ENCODE measurements around the gene YIF1A. TPM values are rescaled to one million over a fixed set of nuclear protein-coding genes. Genes with fewer than 3 reads are reported as not detected.

Gene YIF1A
- total RNA-seq, 1 experiment from 2014 or later, result 81.8 TPM

DNA sequence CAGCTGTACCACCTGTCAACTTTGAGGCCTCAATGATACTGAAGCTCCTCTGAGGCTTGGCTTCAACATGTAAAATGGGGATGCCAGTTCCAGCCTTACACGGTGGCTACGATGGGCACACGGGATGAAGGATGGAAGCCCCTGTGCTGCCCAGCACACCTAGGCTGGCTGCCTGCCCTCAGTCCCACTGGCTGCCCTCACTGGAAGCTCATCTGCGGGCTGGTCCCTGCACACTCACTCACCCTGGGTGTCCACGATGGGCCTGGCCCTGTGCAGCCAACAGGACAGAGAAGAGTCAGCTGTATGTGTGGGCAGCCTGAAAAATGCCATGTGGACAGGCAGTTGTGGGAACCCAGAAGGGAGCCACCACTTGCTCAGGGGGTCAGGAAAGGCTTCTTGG, 2.2 kb downstream of the YIF1A start:
- POLR2A ChIA-PET (ENCODE audit: unreplicated experiment), result interaction anchor here (0.7 kb wide), 1 partner anchor 17 kb away, joined by 3 read pairs; no protein-coding TSS in a partner anchor

DNA sequence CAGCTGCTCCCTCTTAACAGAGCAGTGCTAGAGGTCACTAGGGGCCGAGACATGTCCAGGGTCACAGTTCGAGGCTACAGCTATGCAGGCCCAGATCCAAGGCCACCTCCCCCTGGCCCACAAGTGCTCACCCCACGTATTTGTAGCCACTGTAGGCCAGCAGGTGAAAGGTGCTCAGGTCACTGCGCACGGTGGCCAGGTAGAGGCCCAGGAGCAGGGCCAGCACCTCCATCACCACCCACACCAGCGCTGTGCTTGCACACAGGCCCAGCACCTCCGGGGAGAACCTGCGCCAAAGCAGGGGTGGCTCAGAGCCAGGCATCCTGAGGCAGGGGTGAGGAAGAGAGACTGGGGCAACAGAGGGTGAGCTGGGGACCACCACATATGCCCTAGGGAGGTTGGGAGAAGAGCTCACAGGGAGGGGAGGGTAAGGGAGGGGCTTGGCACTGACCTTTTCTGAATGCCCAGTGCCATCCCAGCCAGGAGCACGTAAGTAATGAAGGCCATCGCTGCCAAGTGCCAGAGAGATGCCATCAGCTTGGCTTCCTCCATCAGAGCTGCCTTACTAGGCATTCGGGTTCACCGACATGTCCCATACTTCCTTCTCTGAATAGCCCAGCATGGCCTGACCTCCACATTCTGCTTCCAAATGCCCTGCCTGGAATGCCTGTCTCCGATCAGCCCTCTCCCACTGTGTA, 3.5 kb downstream of the YIF1A start:
- intact Hi-C loops (cut with micrococcal nuclease; ENCODE audit: unreplicated experiment), result no loop called here
- CTCF ChIA-PET, result no interaction called here

More for the DNA sequence above, 2.2 kb downstream of the YIF1A start:
- Histone ChIP-seq H3K9me3 (ENCODE audit: insufficient read depth, low read depth) (no peaks in the 10 kb centered on the region), H3F3A (ENCODE audit: insufficient read depth, low read depth) (peaks cover 34% of the 10 kb centered on the region), H3K4me1 (replicated peaks; ENCODE audit: insufficient read depth) (peaks cover 19% of the 10 kb centered on the region), H3K27me3 (ENCODE audit: insufficient read depth, low read depth) (no peaks in the 10 kb centered on the region), H3K36me3 (ENCODE audit: low read depth) (no peaks in the 10 kb centered on the region; the same call in 1 of the 2 replicates), H3K79me2 (ENCODE audit: low read depth) (peaks cover 24% of the 10 kb centered on the region), H2AFZ (no peak overlapping the region), H3K4me2 (no peak overlapping the region), H3K4me3 (no peak overlapping the region), H3K9me2 (ENCODE audit: insufficient read depth) (no peaks in the 10 kb centered on the region), H3K27ac (no peak overlapping the region), H4K20me1 (ENCODE audit: insufficient read depth) (peaks cover 25% of the 10 kb centered on the region)
- no TSS peak for BruUV-seq (replicated peaks)
- intact Hi-C loops (cut with micrococcal nuclease; ENCODE audit: unreplicated experiment), result no loop called here
- no peak for DNase-seq
- TF ChIP-seq EZH2 (IDR thresholded peaks at IDR 0.05; ENCODE audit: low read depth), result no peak
- TF ChIP-seq, protein P1, sequence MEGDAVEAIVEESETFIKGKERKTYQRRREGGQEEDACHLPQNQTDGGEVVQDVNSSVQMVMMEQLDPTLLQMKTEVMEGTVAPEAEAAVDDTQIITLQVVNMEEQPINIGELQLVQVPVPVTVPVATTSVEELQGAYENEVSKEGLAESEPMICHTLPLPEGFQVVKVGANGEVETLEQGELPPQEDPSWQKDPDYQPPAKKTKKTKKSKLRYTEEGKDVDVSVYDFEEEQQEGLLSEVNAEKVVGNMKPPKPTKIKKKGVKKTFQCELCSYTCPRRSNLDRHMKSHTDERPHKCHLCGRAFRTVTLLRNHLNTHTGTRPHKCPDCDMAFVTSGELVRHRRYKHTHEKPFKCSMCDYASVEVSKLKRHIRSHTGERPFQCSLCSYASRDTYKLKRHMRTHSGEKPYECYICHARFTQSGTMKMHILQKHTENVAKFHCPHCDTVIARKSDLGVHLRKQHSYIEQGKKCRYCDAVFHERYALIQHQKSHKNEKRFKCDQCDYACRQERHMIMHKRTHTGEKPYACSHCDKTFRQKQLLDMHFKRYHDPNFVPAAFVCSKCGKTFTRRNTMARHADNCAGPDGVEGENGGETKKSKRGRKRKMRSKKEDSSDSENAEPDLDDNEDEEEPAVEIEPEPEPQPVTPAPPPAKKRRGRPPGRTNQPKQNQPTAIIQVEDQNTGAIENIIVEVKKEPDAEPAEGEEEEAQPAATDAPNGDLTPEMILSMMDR (conservative IDR thresholded peaks at IDR 0.05), result no peak
- CTCF ChIA-PET, result interaction anchor here (0.6 kb wide), 1 partner anchor 19 kb away, joined by 3 read pairs; no protein-coding TSS in a partner anchor

DNA sequence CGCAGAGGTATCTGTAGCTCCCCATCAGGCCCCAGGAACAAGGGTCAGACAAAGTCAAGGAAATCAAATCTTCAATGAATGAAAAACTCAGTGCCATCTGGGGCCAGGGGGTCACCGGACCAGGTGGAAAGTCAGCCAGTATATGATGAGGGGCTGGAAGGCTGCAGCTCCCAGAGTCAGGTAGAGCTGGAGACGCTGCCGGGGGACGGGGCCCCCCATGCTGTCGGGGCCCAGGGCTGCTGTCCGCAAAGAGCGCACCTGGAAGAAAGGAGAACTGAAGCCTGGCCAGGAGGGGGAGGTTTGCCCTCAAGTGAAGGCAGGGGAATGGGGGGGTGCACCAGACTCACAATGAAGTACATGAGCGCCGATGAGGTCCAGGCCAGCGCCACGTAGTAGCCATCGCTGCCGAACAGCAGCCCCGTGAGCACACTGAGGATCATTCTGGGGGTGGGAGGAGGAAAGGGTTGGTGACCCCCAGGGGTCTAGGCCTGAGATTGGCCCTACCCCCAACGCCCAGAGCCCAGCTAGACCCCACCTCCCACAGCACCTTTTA, 4.3 kb downstream of the YIF1A start:
- no peaks in the 10 kb centered on the region for H3K9me2 ChIP-seq (ENCODE audit: insufficient read depth)
- no peaks in the 10 kb centered on the region; the same call in 1 of the 2 replicates for H3K36me3 ChIP-seq (ENCODE audit: low read depth)
- no peak for DNase-seq
- no peak overlapping the region for H3K4me3 ChIP-seq
- intact Hi-C loops (cut with micrococcal nuclease; ENCODE audit: unreplicated experiment), result no loop called here
- POLR2A ChIA-PET (ENCODE audit: unreplicated experiment), result interaction anchor here (1.0 kb wide), 1 partner anchor 572 kb away, joined by 6 read pairs; the partner anchor contains the start of gene KAT5
- H3K4me2 ChIP-seq, result no peak overlapping the region
- H3K27ac ChIP-seq, result no peak overlapping the region
- H2AFZ ChIP-seq, result no peak overlapping the region
- peaks cover 34% of the 10 kb centered on the region for H3F3A ChIP-seq (ENCODE audit: insufficient read depth, low read depth)
- H3K9me3 ChIP-seq (ENCODE audit: insufficient read depth, low read depth), result no peaks in the 10 kb centered on the region
- peaks cover 42% of the 10 kb centered on the region for H4K20me1 ChIP-seq (ENCODE audit: insufficient read depth)
- H3K27me3 ChIP-seq (ENCODE audit: insufficient read depth, low read depth), result no peaks in the 10 kb centered on the region
- no TSS peak for BruUV-seq (replicated peaks)
- CTCF ChIA-PET, result no interaction called here
- peaks cover 8% of the 10 kb centered on the region for H3K4me1 ChIP-seq (replicated peaks; ENCODE audit: insufficient read depth)
- peaks cover 24% of the 10 kb centered on the region for H3K79me2 ChIP-seq (ENCODE audit: low read depth)
- TF ChIP-seq, protein P1 (conservative IDR thresholded peaks at IDR 0.05), result no peak

More for the DNA sequence above, 3.5 kb downstream of the YIF1A start:
- POLR2A ChIA-PET (ENCODE audit: unreplicated experiment), result interaction anchor here (0.6 kb wide), 1 partner anchor 178 kb away, joined by 5 read pairs; no protein-coding TSS in a partner anchor
- no peak overlapping the region for H2AFZ ChIP-seq
- no peaks in the 10 kb centered on the region for H3K9me3 ChIP-seq (ENCODE audit: insufficient read depth, low read depth)
- peaks cover 24% of the 10 kb centered on the region for H3K79me2 ChIP-seq (ENCODE audit: low read depth)
- no peaks in the 10 kb centered on the region for H3K9me2 ChIP-seq (ENCODE audit: insufficient read depth)
- no peak for DNase-seq
- H3K36me3 ChIP-seq (ENCODE audit: low read depth), result no peaks in the 10 kb centered on the region; the same call in 1 of the 2 replicates
- H3K4me2 ChIP-seq, result no peak overlapping the region
- no peaks in the 10 kb centered on the region for H3K27me3 ChIP-seq (ENCODE audit: insufficient read depth, low read depth)
- peaks cover 42% of the 10 kb centered on the region for H3F3A ChIP-seq (ENCODE audit: insufficient read depth, low read depth)
- peaks cover 36% of the 10 kb centered on the region for H4K20me1 ChIP-seq (ENCODE audit: insufficient read depth)
- peaks cover 15% of the 10 kb centered on the region for H3K4me1 ChIP-seq (replicated peaks; ENCODE audit: insufficient read depth)
- no peak for TF ChIP-seq EZH2 (IDR thresholded peaks at IDR 0.05; ENCODE audit: low read depth)
- TF ChIP-seq, protein P1 (conservative IDR thresholded peaks at IDR 0.05), result no peak
- H3K4me3 ChIP-seq, result no peak overlapping the region
- BruUV-seq (replicated peaks), result no TSS peak
- H3K27ac ChIP-seq, result no peak overlapping the region
